Peyer's patch (tissue), 4 donors: ENCODE results near the gene FAM20B.

Experiments used
- POLR2A ChIP-seq, 2 donors: fragments of 450-650 bp; IDR thresholded peaks; one replicate each; pipeline ENCODE4 v1.5.1; 2017; ENCODE audit warnings: antibody characterized with exemption in 2 of 2, mild to moderate bottlenecking in 2 of 2, moderate library complexity in 2 of 2
- TF ChIP-seq, protein P1 (sequence below), 6 experiments: fragments of 450-650 bp in 4 of 6; fragments of 200-600 bp in 2 of 6; sonication (generic) in 1 of 6; IDR thresholded peaks; one replicate each; pipeline ENCODE4 v1.5.1; 2017 to 2019; ENCODE audit warnings: antibody characterized with exemption in 6 of 6, mild to moderate bottlenecking in 3 of 6, moderate library complexity in 1 of 6

DNA sequence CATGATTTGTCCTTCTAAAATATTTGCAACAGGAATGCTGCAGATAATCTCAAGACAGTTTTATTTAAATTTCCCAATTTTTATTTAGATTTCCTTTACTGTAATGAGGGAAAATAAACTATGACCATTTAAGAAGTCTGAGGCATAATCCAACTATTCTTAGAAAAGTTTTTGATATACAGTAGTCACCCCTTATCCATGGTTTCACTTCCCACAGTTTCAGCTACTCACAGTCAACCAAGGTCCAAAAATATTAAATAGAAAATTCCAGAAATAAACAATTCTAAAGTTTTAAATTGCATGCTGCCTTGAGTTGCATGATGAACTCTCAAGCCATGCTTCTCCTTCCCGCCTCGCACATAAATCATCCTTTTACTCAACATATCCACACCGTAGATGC, 89.5 kb downstream of the FAM20B start:
- TF ChIP-seq POLR2A (IDR thresholded peaks at IDR 0.05), result no peak
- TF ChIP-seq, protein P1, sequence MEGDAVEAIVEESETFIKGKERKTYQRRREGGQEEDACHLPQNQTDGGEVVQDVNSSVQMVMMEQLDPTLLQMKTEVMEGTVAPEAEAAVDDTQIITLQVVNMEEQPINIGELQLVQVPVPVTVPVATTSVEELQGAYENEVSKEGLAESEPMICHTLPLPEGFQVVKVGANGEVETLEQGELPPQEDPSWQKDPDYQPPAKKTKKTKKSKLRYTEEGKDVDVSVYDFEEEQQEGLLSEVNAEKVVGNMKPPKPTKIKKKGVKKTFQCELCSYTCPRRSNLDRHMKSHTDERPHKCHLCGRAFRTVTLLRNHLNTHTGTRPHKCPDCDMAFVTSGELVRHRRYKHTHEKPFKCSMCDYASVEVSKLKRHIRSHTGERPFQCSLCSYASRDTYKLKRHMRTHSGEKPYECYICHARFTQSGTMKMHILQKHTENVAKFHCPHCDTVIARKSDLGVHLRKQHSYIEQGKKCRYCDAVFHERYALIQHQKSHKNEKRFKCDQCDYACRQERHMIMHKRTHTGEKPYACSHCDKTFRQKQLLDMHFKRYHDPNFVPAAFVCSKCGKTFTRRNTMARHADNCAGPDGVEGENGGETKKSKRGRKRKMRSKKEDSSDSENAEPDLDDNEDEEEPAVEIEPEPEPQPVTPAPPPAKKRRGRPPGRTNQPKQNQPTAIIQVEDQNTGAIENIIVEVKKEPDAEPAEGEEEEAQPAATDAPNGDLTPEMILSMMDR (IDR thresholded peaks at IDR 0.05), result no peak
